ENCODE results near the gene LRBA. TPM values are rescaled to one million over a fixed set of nuclear protein-coding genes. Genes with fewer than 3 reads are reported as not detected.

Gene LRBA
- polyA plus RNA-seq, 4 donors = 56.5 to 78.7 (median 64.2) TPM

DNA sequence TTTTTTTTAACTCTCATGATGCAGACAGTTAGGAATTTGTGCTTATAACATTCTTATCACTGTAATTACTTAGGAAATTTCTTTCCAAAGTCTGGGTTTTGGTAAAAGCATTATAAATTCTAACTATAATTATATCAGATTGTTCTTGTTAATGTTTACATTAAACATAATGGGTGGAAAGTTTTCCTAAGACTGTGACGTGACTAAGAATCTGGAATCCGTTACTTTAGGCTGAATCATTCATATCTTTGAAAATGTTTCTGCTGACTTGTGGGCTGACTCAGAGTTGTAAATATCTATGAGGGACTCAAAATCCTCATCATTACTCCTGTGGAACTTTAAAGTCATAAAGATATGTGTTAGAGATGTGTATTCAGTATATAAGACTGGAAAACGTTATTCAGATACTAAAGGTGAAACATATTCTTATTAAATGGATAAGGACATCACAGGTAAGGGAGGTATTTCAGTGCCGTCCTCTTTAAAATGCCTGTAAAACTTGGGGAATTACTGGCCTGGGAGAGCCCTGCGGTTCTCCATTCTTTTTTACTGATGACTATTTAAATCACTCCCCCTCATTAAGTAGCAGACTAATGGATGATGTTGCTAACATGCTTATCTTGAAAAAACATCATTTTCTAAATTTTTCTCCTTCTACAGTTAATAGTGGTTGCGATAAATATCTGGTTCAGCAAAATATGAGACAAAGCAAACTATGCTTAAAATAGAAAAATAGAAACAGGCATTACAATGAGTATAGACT lies 777.8 kb downstream of the LRBA start:
- DNase-seq (ENCODE audit: low read depth in 4 of 4, low spot score in 2 of 4) = no peak

DNA sequence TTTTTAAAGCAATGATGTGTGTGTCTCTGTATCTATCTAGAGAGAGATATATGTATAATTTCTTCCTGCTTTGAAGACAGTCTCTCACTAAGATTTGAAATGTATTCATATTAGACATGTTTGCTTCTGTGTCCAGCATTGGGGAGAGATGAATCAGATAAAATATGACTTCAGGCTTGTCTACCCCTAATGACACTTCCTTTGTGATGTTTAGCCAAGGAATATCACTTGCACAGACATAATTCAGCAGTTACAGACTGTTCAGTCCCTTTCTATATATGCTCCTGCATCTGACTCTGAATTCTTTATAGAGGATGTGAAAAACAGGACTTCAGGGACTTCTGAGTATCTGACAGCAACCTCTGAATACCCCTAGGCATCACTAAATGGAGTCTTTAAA lies 778.5 kb downstream of the LRBA start:
- DNase-seq (ENCODE audit: low read depth in 4 of 4, low spot score in 2 of 4) = no peak

DNA sequence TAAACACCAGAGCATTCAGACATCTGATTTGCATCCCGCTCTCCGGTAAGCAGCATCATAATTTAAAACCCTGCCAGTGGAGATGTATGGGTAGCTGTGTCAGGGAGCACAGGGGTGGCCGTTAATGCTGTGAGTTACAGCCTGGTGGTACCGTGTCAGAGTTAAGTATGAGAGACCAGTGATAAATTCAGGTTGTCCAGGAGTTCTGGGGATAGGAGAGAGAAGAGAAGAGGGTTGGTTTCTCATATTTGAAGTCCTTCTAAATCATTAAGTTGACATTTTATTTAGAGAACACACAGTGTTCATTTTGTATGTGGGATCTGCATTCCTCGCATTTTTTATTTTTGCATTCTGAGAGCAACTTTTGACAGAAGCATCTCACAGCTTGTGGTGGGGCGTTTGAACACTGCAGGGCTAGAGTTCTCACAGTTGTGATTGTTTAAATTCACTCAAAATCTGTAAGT lies 779.2 kb downstream of the LRBA start:
- DNase-seq (ENCODE audit: low read depth in 4 of 4, low spot score in 2 of 4) = no peak

DNA sequence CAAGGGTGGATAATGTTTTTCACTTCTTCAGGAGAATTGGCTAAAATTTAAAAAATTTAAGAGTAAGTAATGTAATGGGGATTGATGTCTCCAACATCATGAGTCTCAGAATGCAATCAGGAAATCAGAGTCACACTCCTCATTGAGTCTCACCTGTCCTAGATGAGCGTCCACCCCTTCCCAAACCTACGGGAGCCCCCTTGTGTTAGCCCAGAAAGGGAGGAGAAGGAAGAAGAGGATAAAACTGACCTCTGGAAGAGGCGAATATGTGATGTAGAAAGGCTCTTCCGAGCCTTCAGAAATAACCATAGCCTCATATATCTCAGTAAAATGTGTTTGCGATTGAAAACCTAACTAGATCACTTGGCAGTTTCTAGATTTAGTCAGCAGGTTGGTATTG lies 779.8 kb downstream of the LRBA start:
- no peak for DNase-seq (ENCODE audit: low read depth in 4 of 4, low spot score in 2 of 4)

DNA sequence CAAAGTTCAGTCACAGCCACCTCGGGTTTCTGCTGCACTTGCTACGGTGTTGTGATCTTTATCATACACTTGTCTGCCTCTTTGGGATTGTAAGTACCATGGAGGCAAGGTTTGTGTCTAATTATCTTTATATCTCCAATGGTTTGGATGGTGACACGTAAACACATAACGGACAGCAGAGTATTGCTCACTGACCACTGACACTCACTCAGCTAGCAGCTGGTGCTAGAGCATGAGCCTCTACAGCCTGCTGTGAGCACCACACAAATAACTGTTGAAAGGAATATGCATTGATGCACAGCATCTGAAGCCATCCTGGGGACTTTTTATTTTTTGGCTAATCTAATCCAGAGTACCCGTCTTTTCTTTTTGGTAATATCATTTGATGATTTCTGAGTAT lies 780.8 kb downstream of the LRBA start:
- no peak for DNase-seq (ENCODE audit: low read depth in 4 of 4, low spot score in 2 of 4)

DNA sequence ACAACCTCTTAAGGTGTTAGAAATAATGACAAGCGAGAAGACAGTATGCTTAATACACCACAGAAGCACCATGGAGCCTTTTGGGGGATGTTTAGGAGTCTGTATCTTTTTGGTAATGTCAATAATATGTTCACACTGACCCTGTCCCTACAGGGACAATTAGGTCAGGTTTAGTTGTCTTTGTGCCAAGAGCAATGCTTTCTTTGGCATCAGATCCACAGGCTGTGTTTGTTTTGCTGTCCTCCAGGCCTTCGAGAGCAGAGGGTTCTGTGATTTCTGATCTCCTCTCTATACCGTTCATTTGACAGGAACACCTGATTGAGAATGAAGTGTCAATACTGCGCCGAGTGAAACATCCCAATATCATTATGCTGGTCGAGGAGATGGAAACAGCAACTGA lies 783.1 kb downstream of the LRBA start:
- DNase-seq (ENCODE audit: low read depth in 4 of 4, low spot score in 2 of 4) = no peak

DNA sequence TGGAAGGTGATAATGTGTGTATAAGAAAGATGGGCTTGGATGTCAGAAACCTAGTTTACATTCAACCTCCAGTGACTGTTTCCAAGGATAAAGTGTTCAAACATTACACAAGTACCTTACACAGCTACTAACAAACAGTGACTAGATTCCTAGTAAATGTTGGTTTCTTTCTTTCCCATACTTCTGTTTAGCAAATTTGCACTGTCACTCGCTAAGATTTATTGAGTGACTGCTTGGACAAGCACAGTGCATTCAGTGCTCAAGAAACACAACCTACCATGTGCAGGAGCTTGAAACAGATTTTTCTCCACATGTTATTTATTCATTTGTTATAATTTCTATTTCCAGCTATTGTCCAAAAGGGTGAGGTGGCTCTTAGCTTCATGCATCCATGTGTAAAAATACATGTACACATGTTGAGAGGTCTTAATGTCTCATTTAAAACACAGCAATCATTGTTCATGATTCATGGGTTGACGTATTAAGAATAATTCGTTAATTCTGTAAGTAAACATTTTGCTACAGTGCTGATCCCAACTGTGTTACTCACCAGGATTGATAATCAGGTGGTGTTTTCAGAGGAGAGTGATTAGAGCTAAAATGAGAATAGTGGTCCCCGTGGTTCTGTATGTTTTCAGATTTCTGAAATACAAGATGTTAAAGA lies 783.8 kb downstream of the LRBA start:
- no peak for DNase-seq (ENCODE audit: low read depth in 4 of 4, low spot score in 2 of 4)

DNA sequence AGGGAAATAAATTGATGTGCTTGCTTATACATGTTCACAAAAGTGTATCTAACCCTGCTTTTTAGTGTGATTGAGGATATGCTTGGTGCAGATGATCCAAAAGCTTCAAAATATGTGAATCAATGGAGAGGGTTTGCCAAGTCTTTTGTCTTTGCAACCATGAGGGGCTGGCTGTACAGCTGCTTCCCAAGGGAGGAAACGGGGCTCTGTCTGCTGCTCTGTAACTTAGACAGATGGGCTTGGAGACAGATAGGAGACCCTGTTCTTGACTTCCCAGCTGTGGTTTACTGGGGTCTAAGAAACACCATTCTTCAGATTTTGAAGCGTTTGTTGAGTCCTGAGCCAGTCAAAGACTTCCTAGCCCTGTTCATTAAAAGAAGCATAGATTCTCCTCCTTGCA lies 784.5 kb downstream of the LRBA start:
- DNase-seq (ENCODE audit: low read depth in 4 of 4, low spot score in 2 of 4) = no peak

DNA sequence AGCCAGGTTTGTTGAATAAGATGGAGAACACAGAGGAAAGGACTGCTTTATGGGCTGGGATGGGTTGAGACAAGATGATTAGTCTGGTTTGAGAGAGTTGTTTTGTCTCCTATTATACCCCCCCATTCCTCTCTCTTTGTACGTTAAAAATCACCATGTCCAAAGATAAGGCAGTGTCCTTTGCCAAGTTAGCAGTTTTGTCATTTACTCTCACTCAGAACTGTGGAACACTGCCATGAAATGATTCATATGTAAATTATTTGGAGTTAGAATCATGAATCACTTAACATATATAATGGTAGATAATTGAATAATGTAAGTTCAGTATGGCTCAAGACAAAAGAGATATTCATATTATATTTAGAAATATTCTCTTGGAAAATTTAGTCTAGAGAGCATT lies 785.6 kb downstream of the LRBA start:
- DNase-seq (ENCODE audit: low read depth in 4 of 4, low spot score in 2 of 4) = no peak

DNA sequence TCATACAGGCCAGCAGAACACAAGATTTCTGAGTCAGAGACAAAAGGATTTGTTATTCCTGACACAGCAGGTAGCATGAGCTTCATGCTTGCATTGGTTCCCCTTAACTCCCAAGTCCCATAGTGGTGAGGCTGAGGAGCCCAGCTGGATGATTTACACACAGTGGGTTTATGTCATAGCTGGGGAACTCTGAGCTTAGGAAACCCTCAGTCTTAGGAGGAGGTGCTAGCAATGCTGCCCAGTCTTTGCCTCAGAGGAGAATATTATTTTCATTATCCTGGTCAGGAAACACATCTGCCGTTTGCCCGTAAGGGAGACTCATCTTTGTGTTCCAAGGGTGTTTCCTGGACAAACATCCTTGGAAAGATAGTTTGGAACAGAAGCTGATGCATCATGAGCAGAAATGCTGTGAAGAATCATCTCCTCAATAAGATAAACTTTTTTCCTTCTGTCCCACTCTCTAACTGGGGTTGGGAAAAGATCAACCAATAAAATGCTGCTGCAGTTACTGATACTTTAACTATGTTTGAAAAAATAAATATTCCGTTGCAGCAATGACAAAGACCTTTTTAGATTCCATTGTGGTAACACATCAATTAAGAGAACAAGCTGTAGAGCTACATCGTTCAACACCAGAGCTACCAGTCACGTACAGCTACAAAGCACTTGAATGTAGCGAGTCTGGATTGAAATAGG lies 790.0 kb downstream of the LRBA start:
- DNase-seq (ENCODE audit: low read depth in 4 of 4, low spot score in 2 of 4) = no peak

DNA sequence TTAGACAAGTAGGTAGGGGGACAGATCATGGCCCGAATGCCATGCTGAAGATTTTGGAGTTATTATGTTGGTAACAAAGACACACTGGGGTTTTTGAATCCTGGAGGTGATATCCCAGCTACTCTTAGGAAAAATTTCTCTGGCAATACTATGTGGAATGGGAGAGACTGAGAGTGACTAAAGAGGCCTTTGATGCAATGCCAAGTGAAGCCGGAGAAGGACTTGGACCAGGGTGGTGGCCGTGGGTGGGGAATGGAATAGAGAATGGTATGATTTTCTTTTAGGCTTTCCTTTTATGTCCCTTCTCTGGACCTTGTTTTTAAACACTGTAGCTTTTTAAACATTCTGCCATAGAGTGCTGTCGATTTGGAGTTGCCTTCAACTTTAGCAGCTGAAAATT lies 795.2 kb downstream of the LRBA start:
- DNase-seq (ENCODE audit: low read depth in 4 of 4, low spot score in 2 of 4) = no peak

DNA sequence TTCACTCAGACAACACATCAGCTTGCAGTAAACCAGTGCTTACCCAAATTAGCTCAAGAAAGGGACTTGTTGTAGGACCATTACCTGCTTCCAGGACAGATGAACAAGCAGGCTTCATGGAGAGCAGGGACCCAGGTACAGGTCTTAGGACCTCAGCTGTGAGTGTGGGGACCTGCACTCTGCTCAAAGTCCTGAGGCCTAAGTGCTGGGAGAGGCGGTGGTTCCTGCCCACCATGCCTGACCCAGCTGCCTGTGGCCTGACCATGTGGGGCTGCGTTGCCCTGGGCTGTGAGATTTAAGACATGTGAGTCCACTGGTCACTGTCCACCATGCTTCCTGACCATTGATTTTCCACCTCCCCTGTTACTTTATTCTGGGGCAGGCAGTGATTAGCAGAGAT lies 796.6 kb downstream of the LRBA start:
- no peak for DNase-seq (ENCODE audit: low read depth in 4 of 4, low spot score in 2 of 4)

DNA sequence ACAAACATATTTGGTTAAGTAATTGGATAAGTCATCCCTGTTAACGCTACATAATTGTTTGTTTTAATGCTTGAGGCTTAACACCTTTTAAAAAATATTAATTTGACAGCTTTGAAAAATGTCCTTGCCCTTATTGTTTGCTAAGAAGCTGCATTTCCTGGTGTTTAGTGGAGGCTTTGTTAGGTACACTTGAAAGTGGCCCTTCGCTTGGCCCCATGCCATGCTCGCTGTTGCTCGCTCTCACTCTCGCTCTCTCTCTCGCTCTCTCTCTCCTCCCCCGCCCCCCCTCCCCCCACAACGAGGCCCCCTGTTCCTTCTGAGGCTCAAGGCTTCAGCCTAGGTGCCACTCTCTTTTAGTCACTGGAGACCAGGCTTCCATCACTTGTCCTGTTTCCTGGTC lies 797.3 kb downstream of the LRBA start:
- DNase-seq (ENCODE audit: low read depth in 4 of 4, low spot score in 2 of 4) = no peak

DNA sequence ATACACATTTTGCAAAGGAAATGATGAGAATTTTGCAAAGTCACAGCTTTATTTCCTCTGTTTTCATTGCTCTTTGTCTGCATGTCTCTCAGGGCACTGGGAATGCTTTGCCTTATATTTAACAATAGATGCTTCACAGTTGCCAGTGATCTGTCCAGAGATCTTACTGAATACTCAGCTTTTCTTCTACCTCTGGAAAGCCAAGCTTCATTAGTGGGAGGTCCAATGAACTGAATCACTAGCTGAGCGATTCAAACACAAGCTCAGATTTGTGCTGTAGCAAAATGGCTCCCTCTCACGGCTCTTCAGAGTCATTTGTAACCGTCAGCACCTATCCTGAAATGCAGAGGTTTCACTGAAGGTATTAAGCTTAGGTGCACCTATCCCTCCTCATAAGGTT lies 797.9 kb downstream of the LRBA start:
- DNase-seq (ENCODE audit: low read depth in 4 of 4, low spot score in 2 of 4) = no peak

DNA sequence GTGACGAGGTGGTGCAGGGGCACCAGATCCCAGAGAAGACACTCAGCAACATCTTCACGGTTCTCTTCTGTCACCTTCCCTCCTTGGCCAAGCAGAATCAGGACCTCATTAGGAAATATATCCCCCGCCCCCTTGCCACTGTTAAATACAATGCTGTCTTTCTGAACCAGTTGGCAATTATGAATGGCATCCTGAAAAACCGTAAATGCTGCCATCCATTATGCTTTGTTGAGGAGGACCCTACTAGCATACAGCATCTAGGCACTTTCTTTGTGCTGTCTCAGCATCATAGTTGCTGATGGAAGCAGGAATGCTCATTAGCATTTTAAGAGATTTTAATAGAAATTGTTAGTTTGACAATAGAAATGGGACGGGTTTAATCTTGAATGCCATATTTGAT lies 798.4 kb downstream of the LRBA start:
- DNase-seq (ENCODE audit: low read depth in 4 of 4, low spot score in 2 of 4) = no peak

DNA sequence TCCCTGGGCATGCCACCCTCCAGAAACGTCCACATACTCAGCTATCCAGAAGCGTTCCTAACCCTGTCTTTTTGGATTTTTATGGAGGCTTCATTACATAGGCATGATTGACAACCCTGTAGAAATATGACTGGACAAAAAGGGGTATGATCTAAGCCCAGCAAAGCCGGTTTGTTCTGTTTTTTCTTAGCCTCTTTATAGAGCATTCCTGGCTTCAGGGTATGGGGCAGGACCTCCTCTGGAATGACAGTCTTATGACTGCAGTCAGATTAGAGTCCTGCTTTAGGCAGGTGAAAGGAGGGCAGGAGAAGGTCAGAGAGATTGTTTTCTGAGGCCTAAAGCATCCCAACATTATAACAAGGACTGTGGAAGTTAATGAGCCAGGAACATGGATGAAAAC lies 799.5 kb downstream of the LRBA start:
- DNase-seq (ENCODE audit: low read depth in 4 of 4, low spot score in 2 of 4) = no peak

Other genes starting within 250 kb of the LRBA start
- 1,000 to 10,000 TPM; 3,701 to 4,907 (median 4,066) TPM for gene RPS3A, start 84.3 kb upstream of the LRBA start, polyA plus RNA-seq (ENCODE audit: insufficient read length in 4 of 4)